Measurements from ENCODE around the gene VOPP1.
"Not testable (repeated sequence)": the region's sequence is repeated elsewhere in the genome, so short reads cannot be mapped to it uniquely, and the experiment has no call there.

The VOPP1 gene

GRCh38 chr7:55572378-55573233, at the start of gene VOPP1:
Gene VOPP1, minus strand, starts transcription at chr7:55572502. Its CDS starts 178 bp downstream, at chr7:55572324.
- Histone ChIP-seq H3K36me3 (ENCODE audit: insufficient read depth, low read length) (no peaks in the 10 kb centered on the region), H3K9me3 (ENCODE audit: control insufficient read depth, insufficient read depth, low read length) (no peaks in the 10 kb centered on the region), H3K4me1 (ENCODE audit: insufficient read depth, low read length) (peaks cover 33% of the 10 kb centered on the region), H3K9ac (ENCODE audit: low read depth, low read length) (peak within 1 kb of the TSS; percentile 82)

- Histone ChIP-seq H3K9me3 (ENCODE audit: control insufficient read depth, insufficient read depth, low read length) (peaks cover 13% of the 10 kb centered on the region), H3K36me3 (ENCODE audit: insufficient read depth, low read length) (no peaks in the 10 kb centered on the region), H3K9ac (ENCODE audit: low read depth, low read length) (no peak overlapping the region), H3K4me1 (ENCODE audit: insufficient read depth, low read length) (no peaks in the 10 kb centered on the region)
Measured at GRCh38 chr7:55618913-55619312, 46.6 kb upstream of the VOPP1 start.

GRCh38 chr7:55614365-55615064, 42.2 kb upstream of the VOPP1 start:
- H3K4me1 ChIP-seq (ENCODE audit: insufficient read depth, low read length); H3K9me3 ChIP-seq (ENCODE audit: control insufficient read depth, insufficient read depth, low read length); H3K36me3 ChIP-seq (ENCODE audit: insufficient read depth, low read length); H3K9ac ChIP-seq (ENCODE audit: low read depth, low read length): not testable (repeated sequence)

GRCh38 chr7:55609726-55610125, 37.4 kb upstream of the VOPP1 start:
- not testable (repeated sequence) for H3K9ac ChIP-seq (ENCODE audit: low read depth, low read length); H3K9me3 ChIP-seq (ENCODE audit: control insufficient read depth, insufficient read depth, low read length); H3K36me3 ChIP-seq (ENCODE audit: insufficient read depth, low read length); H3K4me1 ChIP-seq (ENCODE audit: insufficient read depth, low read length)

GRCh38 chr7:55605661-55606060, 33.4 kb upstream of the VOPP1 start:
- not testable (repeated sequence) for H3K9me3 ChIP-seq (ENCODE audit: control insufficient read depth, insufficient read depth, low read length)

GRCh38 chr7:55597944-55598499, 25.7 kb upstream of the VOPP1 start:
- H3K36me3 ChIP-seq (ENCODE audit: insufficient read depth, low read length); H3K9me3 ChIP-seq (ENCODE audit: control insufficient read depth, insufficient read depth, low read length); H3K9ac ChIP-seq (ENCODE audit: low read depth, low read length); H3K4me1 ChIP-seq (ENCODE audit: insufficient read depth, low read length): not testable (repeated sequence)

More at GRCh38 chr7:55605661-55606060, 33.4 kb upstream of the VOPP1 start:
- H3K4me1 ChIP-seq (ENCODE audit: insufficient read depth, low read length); H3K36me3 ChIP-seq (ENCODE audit: insufficient read depth, low read length); H3K9ac ChIP-seq (ENCODE audit: low read depth, low read length): not testable (repeated sequence)

GRCh38 chr7:55597214-55597739, 25.0 kb upstream of the VOPP1 start:
- H3K9me3 ChIP-seq (ENCODE audit: control insufficient read depth, insufficient read depth, low read length); H3K9ac ChIP-seq (ENCODE audit: low read depth, low read length); H3K4me1 ChIP-seq (ENCODE audit: insufficient read depth, low read length); H3K36me3 ChIP-seq (ENCODE audit: insufficient read depth, low read length): not testable (repeated sequence)

- H3K4me1 ChIP-seq (ENCODE audit: insufficient read depth, low read length): no peaks in the 10 kb centered on the region; the same call in 1 of the 2 replicates
- H3K36me3 ChIP-seq (ENCODE audit: insufficient read depth, low read length): no peaks in the 10 kb centered on the region
- H3K9me3 ChIP-seq (ENCODE audit: control insufficient read depth, insufficient read depth, low read length): no peaks in the 10 kb centered on the region
- no peak overlapping the region for H3K9ac ChIP-seq (ENCODE audit: low read depth, low read length)
Measured at GRCh38 chr7:55595511-55595910, 23.2 kb upstream of the VOPP1 start.

GRCh38 chr7:55594870-55595269, 22.6 kb upstream of the VOPP1 start:
- Histone ChIP-seq H3K36me3 (ENCODE audit: insufficient read depth, low read length) (no peaks in the 10 kb centered on the region), H3K4me1 (ENCODE audit: insufficient read depth, low read length) (no peaks in the 10 kb centered on the region; the same call in 1 of the 2 replicates), H3K9ac (ENCODE audit: low read depth, low read length) (no peak overlapping the region), H3K9me3 (ENCODE audit: control insufficient read depth, insufficient read depth, low read length) (no peaks in the 10 kb centered on the region)

GRCh38 chr7:55594414-55594813, 22.1 kb upstream of the VOPP1 start:
- H3K4me1 ChIP-seq (ENCODE audit: insufficient read depth, low read length): no peaks in the 10 kb centered on the region; the same call in 1 of the 2 replicates

GRCh38 chr7:55593515-55594318, 21.4 kb upstream of the VOPP1 start:
- no peaks in the 10 kb centered on the region; the same call in 1 of the 2 replicates for H3K4me1 ChIP-seq (ENCODE audit: insufficient read depth, low read length)
- H3K36me3 ChIP-seq (ENCODE audit: insufficient read depth, low read length): no peaks in the 10 kb centered on the region
- no peaks in the 10 kb centered on the region for H3K9me3 ChIP-seq (ENCODE audit: control insufficient read depth, insufficient read depth, low read length)
- H3K9ac ChIP-seq (ENCODE audit: low read depth, low read length): no peak overlapping the region

More at GRCh38 chr7:55594414-55594813, 22.1 kb upstream of the VOPP1 start:
- Histone ChIP-seq H3K9ac (ENCODE audit: low read depth, low read length) (no peak overlapping the region), H3K36me3 (ENCODE audit: insufficient read depth, low read length) (no peaks in the 10 kb centered on the region), H3K9me3 (ENCODE audit: control insufficient read depth, insufficient read depth, low read length) (no peaks in the 10 kb centered on the region)

GRCh38 chr7:55593172-55593514, 20.8 kb upstream of the VOPP1 start:
- Histone ChIP-seq H3K4me1 (ENCODE audit: insufficient read depth, low read length) (no peaks in the 10 kb centered on the region; the same call in 1 of the 2 replicates), H3K9ac (ENCODE audit: low read depth, low read length) (no peak overlapping the region), H3K36me3 (ENCODE audit: insufficient read depth, low read length) (no peaks in the 10 kb centered on the region), H3K9me3 (ENCODE audit: control insufficient read depth, insufficient read depth, low read length) (no peaks in the 10 kb centered on the region)

GRCh38 chr7:55592492-55592891, 20.2 kb upstream of the VOPP1 start:
- Histone ChIP-seq H3K4me1 (ENCODE audit: insufficient read depth, low read length) (no peaks in the 10 kb centered on the region; the same call in 1 of the 2 replicates), H3K36me3 (ENCODE audit: insufficient read depth, low read length) (no peaks in the 10 kb centered on the region), H3K9ac (ENCODE audit: low read depth, low read length) (no peak overlapping the region), H3K9me3 (ENCODE audit: control insufficient read depth, insufficient read depth, low read length) (no peaks in the 10 kb centered on the region)
